Measurements from ENCODE around the gene SSTR4.

Gene SSTR4

GRCh38 chr20:23068283-23068682 lies 33.2 kb downstream of the SSTR4 start:
- DNase-seq, result no peak

DNA sequence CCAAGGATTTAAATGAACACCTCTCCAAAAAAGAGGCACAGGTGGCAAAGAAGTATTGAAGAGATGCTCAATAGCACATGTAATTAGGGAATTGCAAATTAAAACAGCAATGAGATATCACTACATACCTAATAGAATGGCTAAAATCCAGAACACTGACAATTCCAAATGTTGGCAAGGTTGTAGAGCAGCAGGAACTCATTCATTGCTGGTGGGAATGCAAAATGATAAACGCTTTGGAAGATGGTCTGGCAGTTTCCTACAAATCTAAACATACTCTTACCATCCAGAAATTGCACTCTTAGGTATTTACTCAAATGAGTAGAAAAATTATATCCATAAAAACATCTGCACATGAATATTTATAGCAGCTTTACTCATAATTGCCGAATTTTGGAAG lies 34.0 kb downstream of the SSTR4 start:
- DNase-seq, result no peak

GRCh38 chr20:23071398-23071797 lies 36.3 kb downstream of the SSTR4 start:
- no peak for DNase-seq

DNA sequence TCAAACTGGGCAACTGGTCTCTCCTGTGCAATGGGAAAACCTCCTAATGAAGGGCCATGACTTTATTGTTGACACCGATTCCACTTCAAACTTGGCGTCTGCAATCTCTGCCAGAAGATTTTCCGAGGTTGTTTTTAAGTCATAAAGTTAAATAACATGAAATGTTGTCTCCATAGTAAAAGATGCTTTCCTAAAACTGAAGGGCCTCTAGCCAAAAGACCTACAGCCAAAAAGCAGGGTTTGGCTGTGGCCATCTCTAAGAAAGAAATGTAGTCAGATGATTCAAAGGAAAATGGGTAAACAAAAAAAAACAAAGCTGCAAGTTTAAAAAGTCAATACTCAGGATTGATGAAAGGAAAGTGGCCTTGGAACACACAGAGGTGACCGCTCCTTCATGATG lies 36.9 kb downstream of the SSTR4 start:
- DNase-seq, result no peak

DNA sequence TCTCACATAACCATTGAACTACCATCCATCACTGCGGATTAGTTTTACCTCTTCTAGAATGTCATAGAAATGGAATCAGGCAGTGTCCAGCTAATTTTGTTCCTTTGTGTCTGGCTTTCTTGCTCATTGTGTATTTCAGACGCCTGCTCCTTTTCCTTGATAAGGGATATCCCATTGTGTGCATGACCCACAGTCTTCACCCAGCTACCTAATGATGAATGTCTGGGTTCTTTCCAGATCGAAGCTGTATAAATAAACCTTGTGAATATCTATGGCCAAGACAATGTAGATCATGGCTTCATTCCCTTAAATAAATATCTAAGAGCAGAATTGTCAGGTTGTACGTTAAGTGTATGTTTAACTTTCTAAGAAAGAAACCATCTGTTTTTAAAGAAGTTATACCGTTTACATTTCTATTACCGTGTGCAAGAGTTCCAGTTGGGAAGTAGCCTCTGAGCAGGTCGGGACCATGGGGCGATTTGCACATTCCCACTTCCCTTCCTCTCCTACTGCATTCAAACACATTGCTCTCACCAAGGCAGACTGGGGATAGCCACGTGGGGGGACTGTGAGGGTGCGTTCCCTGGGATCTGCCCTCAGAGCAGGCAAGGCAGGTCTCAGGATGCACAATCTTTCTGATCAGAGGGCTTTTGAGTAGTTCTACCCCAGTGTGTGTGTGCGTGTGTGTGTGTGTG lies 37.9 kb downstream of the SSTR4 start:
- no peak for DNase-seq

DNA sequence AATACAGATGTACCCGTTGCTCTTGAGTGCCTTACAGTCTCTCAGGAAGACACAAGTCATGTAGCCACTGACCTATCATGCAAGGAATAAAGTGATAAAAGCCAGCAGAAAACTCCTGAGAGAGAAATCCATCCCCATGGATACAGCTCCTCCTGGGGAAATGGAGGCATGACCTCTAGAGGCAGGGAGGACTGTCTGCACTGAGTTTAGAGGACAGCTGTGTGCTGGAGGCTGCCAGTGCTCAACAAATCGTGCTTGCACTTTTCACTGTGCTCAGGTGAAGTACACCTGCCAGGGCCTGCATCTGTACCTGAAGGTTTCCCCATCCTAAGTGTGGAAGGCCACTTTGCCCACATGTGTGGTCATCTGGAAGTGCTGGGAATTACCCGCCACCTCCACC lies 38.9 kb downstream of the SSTR4 start:
- no peak for DNase-seq

- no peak for DNase-seq
Observed at GRCh38 chr20:23077277-23077676, 42.2 kb downstream of the SSTR4 start.

DNA sequence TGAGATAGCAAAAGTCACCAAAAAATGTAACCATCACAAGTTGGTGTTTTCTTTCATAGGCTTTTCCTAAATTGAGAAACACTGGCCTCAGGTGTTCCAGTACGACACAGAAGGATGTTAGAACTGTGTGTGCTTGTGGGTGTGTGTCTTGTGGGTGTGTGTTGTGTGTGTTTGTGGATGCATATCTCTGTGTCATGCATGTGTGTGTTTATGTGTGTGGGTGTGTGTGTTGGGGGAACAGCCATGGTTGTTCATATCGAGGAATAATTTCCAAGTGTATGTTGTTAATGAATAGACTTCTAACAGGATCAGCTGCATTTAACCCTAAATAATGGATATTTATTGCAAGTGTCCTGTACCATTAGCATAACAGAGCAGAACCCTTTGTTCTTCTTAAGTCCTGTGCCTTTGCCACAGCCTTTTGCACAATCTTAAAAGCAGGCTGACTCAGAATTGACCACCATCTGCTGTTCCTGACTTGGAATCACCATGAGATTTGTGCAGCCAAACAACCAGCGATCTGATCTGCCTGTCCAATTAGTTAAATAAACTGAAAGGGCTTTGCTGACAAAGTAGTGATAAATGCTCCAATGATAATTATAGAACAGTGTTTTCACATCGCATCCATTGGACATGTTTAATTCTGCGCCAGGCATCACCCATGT lies 43.4 kb downstream of the SSTR4 start:
- no peak for DNase-seq

DNA sequence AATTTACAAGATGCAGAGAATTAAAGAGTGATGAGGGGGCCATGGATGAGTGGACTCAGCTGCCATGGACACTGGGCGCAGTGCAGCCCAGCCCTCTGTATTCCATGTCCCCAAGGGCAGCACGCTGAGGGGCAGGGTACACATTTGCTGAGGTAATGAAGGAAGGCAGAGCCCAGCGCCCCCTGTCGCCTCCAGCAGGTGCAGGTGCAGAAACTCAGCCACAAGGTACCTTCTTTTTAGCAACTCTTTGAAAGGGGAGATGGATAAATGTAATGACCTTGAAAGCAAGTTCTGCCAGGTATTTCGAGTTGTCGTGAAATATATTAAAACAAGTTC lies 43.9 kb downstream of the SSTR4 start:
- no peak for DNase-seq

DNA sequence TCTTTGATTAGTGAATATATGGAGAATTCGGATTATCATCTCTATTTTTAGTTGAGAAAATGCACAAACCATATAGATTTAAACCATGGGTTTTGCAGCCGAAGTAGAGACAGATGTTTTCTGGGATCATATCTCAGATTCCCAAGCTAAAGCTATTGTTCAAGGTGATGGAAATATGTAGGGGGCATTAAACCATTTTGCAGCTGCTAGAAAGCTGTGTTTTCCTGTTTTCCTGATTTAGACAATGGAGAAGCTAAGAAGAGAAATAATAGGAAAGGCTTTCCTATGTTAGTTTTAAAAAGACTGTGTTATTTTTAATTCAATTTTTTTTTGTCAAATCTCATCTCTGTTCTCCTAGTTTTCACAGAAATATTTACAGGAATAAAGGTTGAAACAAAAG lies 44.8 kb downstream of the SSTR4 start:
- no peak for DNase-seq

- DNase-seq, result no peak
Observed at GRCh38 chr20:23080521-23080920, 45.4 kb downstream of the SSTR4 start.

DNA sequence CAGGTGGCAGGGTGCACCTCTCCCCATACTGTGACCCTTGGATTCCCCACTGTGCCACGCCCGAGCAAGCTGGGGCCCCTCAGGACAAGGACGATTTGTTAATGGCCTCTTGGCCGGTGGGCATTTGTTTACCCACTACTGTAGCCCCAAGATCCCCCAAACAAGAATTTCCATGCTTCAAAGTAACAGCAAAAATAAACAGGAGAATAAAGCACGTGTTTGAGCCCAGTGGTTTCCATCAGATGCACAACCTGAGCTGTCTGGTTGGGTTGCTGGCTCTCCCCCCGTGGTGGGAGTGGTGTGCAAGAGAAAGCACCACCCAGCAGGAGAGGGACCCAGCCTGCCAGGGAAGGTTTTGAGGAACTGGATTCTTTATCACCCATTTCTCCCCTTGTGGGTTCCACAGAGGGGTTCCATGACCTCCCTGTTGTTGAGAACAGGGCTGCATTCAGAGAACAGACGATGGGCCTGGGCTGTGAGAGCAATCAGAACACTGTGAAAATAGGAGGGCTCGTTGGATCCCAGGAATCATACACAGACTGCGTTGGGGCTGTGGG lies 46.2 kb downstream of the SSTR4 start:
- no peak for DNase-seq

GRCh38 chr20:23082846-23083552 lies 47.9 kb downstream of the SSTR4 start:
- DNase-seq, result no peak

DNA sequence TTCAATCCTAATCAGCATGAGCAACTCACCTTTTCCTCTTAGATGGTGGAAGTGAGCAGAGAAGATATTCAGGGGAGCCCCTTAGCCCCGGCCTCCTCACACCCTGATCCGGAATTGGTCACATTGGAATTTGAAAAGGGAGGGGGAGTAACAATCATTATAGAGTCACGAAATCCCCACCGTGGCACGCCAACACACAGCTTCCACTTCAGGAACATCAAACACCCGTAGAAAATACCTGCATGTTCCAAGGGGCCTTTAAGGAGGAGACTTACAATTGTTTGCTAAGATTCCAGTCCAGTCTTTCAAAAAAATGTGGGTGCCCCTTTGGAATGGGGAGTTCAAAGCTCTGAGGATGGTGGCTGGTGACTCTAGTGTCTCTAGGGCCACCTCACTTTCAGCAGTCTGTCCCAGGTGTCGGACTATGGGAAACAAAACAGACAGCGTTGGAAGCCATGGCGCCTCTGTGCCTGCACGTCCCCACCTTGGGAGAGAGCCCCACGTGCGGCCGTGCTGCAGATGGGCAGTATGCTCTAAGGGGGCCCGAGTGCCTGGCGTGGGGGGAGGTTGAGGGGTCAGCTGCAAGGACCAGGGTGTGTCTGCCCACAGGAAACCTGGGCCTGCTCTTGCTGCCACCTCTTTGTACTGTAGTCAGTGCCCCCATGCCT lies 48.6 kb downstream of the SSTR4 start:
- DNase-seq, result no peak

GRCh38 chr20:23084282-23084844 lies 49.3 kb downstream of the SSTR4 start:
- DNase-seq, result no peak

DNA sequence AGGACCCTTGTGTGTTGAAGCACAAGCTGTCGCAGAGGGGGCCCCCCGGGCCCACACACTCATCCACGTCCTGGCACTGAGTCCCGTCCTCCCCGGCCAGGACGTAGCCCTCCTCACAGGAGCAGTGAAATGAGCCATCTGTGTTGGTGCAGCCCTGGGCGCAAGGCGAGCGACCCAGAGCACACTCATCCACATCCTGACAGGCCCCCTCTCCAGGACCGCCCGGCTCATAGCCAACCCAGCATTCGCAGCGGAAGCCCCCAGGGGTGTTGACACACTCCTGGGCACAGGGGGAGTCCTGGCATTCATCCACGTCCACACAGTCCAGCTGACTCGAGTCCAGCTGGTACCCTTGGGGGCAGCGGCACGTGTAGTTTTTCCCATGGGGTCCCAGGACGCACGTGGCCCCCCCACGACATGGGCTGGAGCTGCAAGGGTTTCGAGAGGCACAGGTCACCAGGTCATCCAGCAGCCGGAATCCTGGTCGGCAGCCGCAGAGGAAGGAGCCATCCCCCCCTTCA lies 49.8 kb downstream of the SSTR4 start:
- DNase-seq, result no peak

- DNase-seq, result no peak
Observed at GRCh38 chr20:23085436-23086055, 50.4 kb downstream of the SSTR4 start.

DNA sequence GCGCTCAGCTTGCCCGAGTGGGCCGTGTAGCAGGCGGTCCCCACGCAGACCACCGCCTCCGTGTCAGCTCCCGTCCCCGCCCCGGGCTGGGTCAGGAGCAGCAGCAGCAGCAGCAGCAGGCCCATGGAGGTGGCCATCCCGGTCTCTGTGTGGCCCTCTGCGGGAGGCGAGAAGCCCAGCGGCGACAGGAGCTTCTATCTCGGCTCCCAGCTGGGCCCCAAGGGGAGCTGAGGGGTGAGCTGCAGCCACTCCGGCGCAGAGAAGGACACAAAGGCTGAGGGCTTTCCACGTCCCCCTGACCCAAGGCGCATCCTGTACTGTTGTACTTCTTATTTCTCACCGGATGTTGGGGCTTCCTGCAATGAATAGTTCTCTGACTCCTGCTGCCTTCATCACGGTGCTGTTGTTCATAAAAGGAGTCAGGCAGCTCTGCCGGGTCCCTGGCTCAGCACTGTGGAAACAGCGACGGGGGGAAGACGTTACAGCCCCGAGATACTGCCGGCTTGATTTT lies 51.0 kb downstream of the SSTR4 start, which contains the start of gene CD93:
Gene CD93, minus strand, starts transcription at position 269 of the 511 bp plus-strand sequence. Its CDS starts 132 bp downstream, at position 137.
- no peak for DNase-seq

GRCh38 chr20:23086931-23087411 lies 51.9 kb downstream of the SSTR4 start:
- no peak for DNase-seq

GRCh38 chr20:23087587-23088251 lies 52.6 kb downstream of the SSTR4 start:
- DNase-seq, result peak; percentile 31

Measured in hematopoietic multipotent progenitor cell treated with erythropoietin and hydrocortisone succinate and interleukin-3 and kit ligand, for 8 days (in vitro differentiated cells).